HepG2 (cell line): ENCODE data around the gene SMAD3. TPM values are rescaled to one million over a fixed set of nuclear protein-coding genes. Genes with fewer than 3 reads are reported as not detected.

Experiments
- ATAC-seq: fragments of 200-7000 bp; cut with Tn5 transposase; 3 replicates; pipeline ENCODE4 v1.9.1; 2020; ENCODE audit warnings: mild to moderate bottlenecking, moderate library complexity
- BruUV-seq: library from RNA; stranded (reverse); fragments of 400-500 nt; replicated peaks from 2 replicates; lab custom pipeline; 2021; lab: Mats Ljungman, UMichigan
- CTCF ChIA-PET: fragments of 300-600 bp; formaldehyde crosslinking; extraction: SDS; loops from one replicate; lab custom pipeline; 2021; ENCODE audit warnings: low total read pairs, inconsistent platforms, low intra/inter-chr PET ratio; lab: Yijun Ruan, JAX
- POLR2A ChIA-PET: fragments of 350-600 bp; sonication (Branson Sonifier 250); formaldehyde crosslinking; loops from one replicate; lab custom pipeline; 2020; ENCODE audit warnings: antibody characterized with exemption, inconsistent platforms; lab: Yijun Ruan, JAX
- DNase-seq: peaks from one replicate; pipeline ENCODE4 v3.0.0-alpha.2; 2015; ENCODE audit warnings: low spot score
- FAIRE-seq: peaks from 3 replicates; lab custom pipeline; 2011; peaks lifted over from hg19 to GRCh38; lab: Jason Lieb, UNC
- H2AFZ ChIP-seq: one replicate; pipeline ENCODE4 v1.6.1; 2011; ENCODE audit warnings: low read length, inconsistent platforms
- H3K27ac ChIP-seq: fragments of 300-600 bp; 3 replicates; pipeline ENCODE4 v1.8.0; 2011; ENCODE audit warnings: mixed run types, mild to moderate bottlenecking, mixed read lengths, low read length, inconsistent platforms; ENCODE audit not compliant: insufficient read depth; ENCODE audit errors: extremely low read length
- H3K27me3 ChIP-seq, 2 experiments: fragments of 200-600 bp in 1 of 2; 2 replicates in 1 of 2; 3 replicates in 1 of 2; pipeline versions ENCODE4 v1.6.0 to v1.8.0; 2011; ENCODE audit warnings: low read length in 2 of 2, mild to moderate bottlenecking in 2 of 2, moderate library complexity in 2 of 2, inconsistent platforms in 1 of 2; ENCODE audit not compliant: insufficient read depth in 2 of 2, control insufficient read depth in 1 of 2
- H3K36me3 ChIP-seq, 2 experiments: fragments of 200-600 bp in 1 of 2; replicated peaks in 1 of 2; 2 replicates in 1 of 2; 3 replicates in 1 of 2; pipeline versions ENCODE4 v1.5.1 to v1.8.0; 2011; ENCODE audit warnings: low read length in 2 of 2, inconsistent platforms in 1 of 2; ENCODE audit not compliant: insufficient read depth in 2 of 2, control insufficient read depth in 1 of 2
- H3K4me1 ChIP-seq: 2 replicates; pipeline ENCODE4 v1.5.1; 2012; ENCODE audit warnings: low read length, inconsistent platforms; ENCODE audit not compliant: insufficient read depth
- H3K4me2 ChIP-seq: 2 replicates; pipeline ENCODE4 v1.6.0; 2011; ENCODE audit warnings: low read depth, low read length, inconsistent platforms
- H3K4me3 ChIP-seq, 3 experiments: fragments of 200-600 bp in 1 of 3; sonication (generic), shearing (Covaris generic) in 1 of 3; replicated peaks in 1 of 3; 2 replicates each; pipeline ENCODE4 v1.5.1; 2011 to 2016; ENCODE audit warnings: low read length in 3 of 3, inconsistent platforms in 2 of 3, low read depth in 2 of 3, mild to moderate bottlenecking in 2 of 3, control low read depth in 1 of 3, mixed read lengths in 1 of 3; ENCODE audit not compliant: insufficient read depth in 1 of 3
- H3K79me2 ChIP-seq: one replicate; pipeline ENCODE4 v1.6.1; 2011; ENCODE audit warnings: low read length, inconsistent platforms; ENCODE audit not compliant: insufficient read depth
- H3K9ac ChIP-seq: 2 replicates; pipeline ENCODE4 v1.6.0; 2011; ENCODE audit warnings: mild to moderate bottlenecking, low read depth, low read length, inconsistent platforms; ENCODE audit not compliant: insufficient read depth
- H3K9me3 ChIP-seq: 2 replicates; pipeline ENCODE4 v1.5.1; 2012; ENCODE audit warnings: mild to moderate bottlenecking, low read length
- H4K20me1 ChIP-seq: 2 replicates; pipeline ENCODE4 v1.6.0; 2011; ENCODE audit warnings: inconsistent platforms, mild to moderate bottlenecking, low read length, moderate library complexity; ENCODE audit not compliant: insufficient read depth
- ARNT2 ChIP-seq: sonication (generic); formaldehyde crosslinking; IDR thresholded peaks from 2 replicates; pipeline ENCODE4 v1.8.0; 2022; ENCODE audit warnings: mild to moderate bottlenecking, low read depth, missing genetic modification reagents, moderate library complexity
- ELF1 ChIP-seq: sonication (generic); formaldehyde crosslinking; IDR thresholded peaks from 2 replicates; pipeline ENCODE4 v1.4.0; 2020; ENCODE audit warnings: missing genetic modification reagents
- GTF2F1 ChIP-seq: fragments of 150-350 bp; IDR thresholded peaks from 2 replicates; pipeline ENCODE4 v1.6.1; 2014; ENCODE audit warnings: low read length
- GZF1 ChIP-seq: sonication (generic); formaldehyde crosslinking; IDR thresholded peaks from 2 replicates; pipeline ENCODE4 v1.5.1; 2020; ENCODE audit warnings: mild to moderate bottlenecking, missing genetic modification reagents
- HDAC2 ChIP-seq: sonication (generic); formaldehyde crosslinking; IDR thresholded peaks from 2 replicates; pipeline ENCODE4 v1.4.0; 2020; ENCODE audit warnings: missing genetic modification reagents
- KDM4B ChIP-seq: sonication (generic); formaldehyde crosslinking; IDR thresholded peaks from 2 replicates; pipeline ENCODE4 v1.4.0; 2020; ENCODE audit warnings: missing genetic modification reagents
- MIXL1 ChIP-seq: IDR thresholded peaks from 2 replicates; pipeline ENCODE4 v1.6.1; 2016
- PRPF4 ChIP-seq: fragments of 200-400 bp; formaldehyde crosslinking; IDR thresholded peaks from 2 replicates; pipeline ENCODE4 v1.6.1; 2016; ENCODE audit warnings: low read length, low read depth; ENCODE audit not compliant: poor library complexity, severe bottlenecking
- REL ChIP-seq: sonication (generic); formaldehyde crosslinking; conservative IDR thresholded peaks from 2 replicates; pipeline ENCODE4 v1.8.0; 2022; ENCODE audit warnings: mild to moderate bottlenecking, missing genetic modification reagents, moderate library complexity
- SRSF4 ChIP-seq: fragments of 200-400 bp; formaldehyde crosslinking; IDR thresholded peaks from one replicate; pipeline ENCODE4 v1.6.1; 2018; ENCODE audit warnings: mild to moderate bottlenecking, low read depth, low read length, moderate library complexity; ENCODE audit not compliant: poor library complexity, severe bottlenecking
- TGIF2 ChIP-seq: IDR thresholded peaks from 2 replicates; pipeline ENCODE4 v1.6.1; 2016; ENCODE audit warnings: control low read depth, missing compliant biosample characterization
- ZNF230 ChIP-seq: sonication (generic); formaldehyde crosslinking; IDR thresholded peaks from 2 replicates; pipeline ENCODE4 v1.4.0; 2020; ENCODE audit warnings: mild to moderate bottlenecking, missing genetic modification reagents
- ZNF292 ChIP-seq: sonication (generic); formaldehyde crosslinking; IDR thresholded peaks from 2 replicates; pipeline ENCODE4 v1.8.1; 2022; ENCODE audit warnings: mild to moderate bottlenecking, low read depth, missing genetic modification reagents, borderline replicate concordance
- ZNF3 ChIP-seq: IDR thresholded peaks from 2 replicates; pipeline ENCODE4 v1.7.0; 2017; ENCODE audit warnings: inconsistent platforms
- ZNF652 ChIP-seq: IDR thresholded peaks from 2 replicates; pipeline ENCODE4 v1.6.1; 2016; ENCODE audit warnings: low read depth, borderline replicate concordance
- WGBS: methylation state at CpG from one replicate; pipeline ENCODE4 v1.1.6; 2017; ENCODE audit warnings: low lambda C conversion rate; 5-methylcytosine and 5-hydroxymethylcytosine counted together
- in situ Hi-C: cut with HindIII; loops from 2 replicates; pipeline ENCODE4 v1.10.0; 2017; ENCODE audit warnings: low pct_unique_long_range_greater_than_20kb; ENCODE audit not compliant: extremely low pct_ligation_motif_present
- intact Hi-C: fragments of 100-400 bp; cut with micrococcal nuclease; formaldehyde crosslinking; loops from one replicate; pipeline ENCODE4 v1.10.0; 2022; ENCODE audit not compliant: unreplicated experiment
- polyA plus RNA-seq, 8 experiments: library from polyadenylated mRNA; depleted of rRNA in 3 of 8; stranded (reverse) in 7 of 8; unstranded in 1 of 8; fragments of >200 nt; fragmentation: Illumina TruSeq in 4 of 8; extraction: Trizol in 4 of 8; gene quantifications; 2 replicates each; pipeline versions ENCODE4 v1.2.1 to v1.2.3, GENCODE V29; 2011 to 2016; ENCODE audit warnings: low read depth in 4 of 8, missing spikeins in 1 of 8, mixed read lengths in 1 of 8; ENCODE audit not compliant: insufficient read depth in 1 of 8
- total RNA-seq, 5 experiments: library from RNA; depleted of rRNA; stranded (reverse); fragments of >200 nt; fragmentation: Illumina TruSeq; extraction: Trizol; gene quantifications; 2 replicates each; pipeline ENCODE4 v1.2.3, GENCODE V29; 2016; ENCODE audit warnings: low read depth in 1 of 5
- TF ChIP-seq, protein P1 (sequence below): sonication (generic); formaldehyde crosslinking; IDR thresholded peaks from 2 replicates; pipeline ENCODE4 v1.8.1; 2023; ENCODE audit warnings: missing genetic modification reagents, inconsistent platforms, borderline replicate concordance
- TF ChIP-seq, protein P2 (sequence below): sonication (generic); formaldehyde crosslinking; IDR thresholded peaks from 2 replicates; pipeline ENCODE4 v1.8.0; 2022; ENCODE audit warnings: mild to moderate bottlenecking, missing genetic modification reagents
- TF ChIP-seq, protein P3 (sequence below): IDR thresholded peaks from 2 replicates; pipeline ENCODE4 v1.4.0; 2020; ENCODE audit warnings: mild to moderate bottlenecking, missing genetic modification reagents
- TF ChIP-seq, protein P4 (sequence below): sonication (generic); formaldehyde crosslinking; IDR thresholded peaks from 2 replicates; pipeline ENCODE4 v1.5.1; 2020; ENCODE audit warnings: missing genetic modification reagents, mild to moderate bottlenecking, borderline replicate concordance

The SMAD3 gene
- total and polyA plus RNA-seq, 2 of the 13 experiments (the other 11 are each of a cell fraction or from before 2014, with no cell fraction given) = 8.6 to 56.3 TPM

DNA sequence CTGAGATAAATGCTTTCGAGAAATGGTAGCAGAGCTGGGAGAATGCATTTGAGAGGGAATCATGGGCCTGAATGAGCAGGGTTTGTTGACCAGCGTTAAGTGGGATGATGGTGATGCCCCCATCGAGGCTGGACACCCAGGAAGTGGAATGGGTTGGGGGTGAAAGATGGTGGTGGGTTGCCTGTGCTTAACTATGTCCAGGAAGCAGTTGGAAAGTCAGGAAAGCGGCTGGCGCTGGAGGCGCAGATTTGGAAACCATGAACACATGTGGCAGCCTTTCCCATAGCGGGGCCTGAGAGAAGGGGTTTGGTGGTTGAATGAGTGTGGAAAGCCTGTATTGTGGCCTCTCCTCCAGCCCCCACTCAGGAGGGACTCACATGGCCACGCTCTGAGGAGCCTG is 108.4 kb downstream of the SMAD3 start:
- Histone ChIP-seq H3K27ac (no peak overlapping the region), H3K4me3 (no peak overlapping the region), H4K20me1 (no peaks in the 10 kb centered on the region), H3K4me1 (no peaks in the 10 kb centered on the region), H3K36me3 (peaks cover 36 to 83% of the 10 kb centered on the region in 2 experiments), H3K4me2 (no peak overlapping the region), H3K9me3 (no peaks in the 10 kb centered on the region), H3K9ac (no peak overlapping the region), H3K27me3 (no peaks in the 10 kb centered on the region), H2AFZ (no peak overlapping the region), H3K79me2 (no peaks in the 10 kb centered on the region)
- BruUV-seq = no TSS peak
- TF ChIP-seq KDM4B (CRISPR knock-in tag) = no peak
- TF ChIP-seq MIXL1 = no peak
- no peak for TF ChIP-seq GTF2F1
- no peak for TF ChIP-seq SRSF4
- TF ChIP-seq ELF1 (CRISPR knock-in tag) = no peak
- TF ChIP-seq ZNF292 (CRISPR knock-in tag) = no peak
- no peak for TF ChIP-seq ZNF3 (CRISPR knock-in tag)
- no peak for TF ChIP-seq TGIF2 (CRISPR knock-in tag)
- TF ChIP-seq, protein P1, sequence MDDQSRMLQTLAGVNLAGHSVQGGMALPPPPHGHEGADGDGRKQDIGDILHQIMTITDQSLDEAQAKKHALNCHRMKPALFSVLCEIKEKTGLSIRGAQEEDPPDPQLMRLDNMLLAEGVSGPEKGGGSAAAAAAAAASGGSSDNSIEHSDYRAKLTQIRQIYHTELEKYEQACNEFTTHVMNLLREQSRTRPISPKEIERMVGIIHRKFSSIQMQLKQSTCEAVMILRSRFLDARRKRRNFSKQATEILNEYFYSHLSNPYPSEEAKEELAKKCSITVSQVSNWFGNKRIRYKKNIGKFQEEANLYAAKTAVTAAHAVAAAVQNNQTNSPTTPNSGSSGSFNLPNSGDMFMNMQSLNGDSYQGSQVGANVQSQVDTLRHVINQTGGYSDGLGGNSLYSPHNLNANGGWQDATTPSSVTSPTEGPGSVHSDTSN = no peak
- TF ChIP-seq, protein P2, sequence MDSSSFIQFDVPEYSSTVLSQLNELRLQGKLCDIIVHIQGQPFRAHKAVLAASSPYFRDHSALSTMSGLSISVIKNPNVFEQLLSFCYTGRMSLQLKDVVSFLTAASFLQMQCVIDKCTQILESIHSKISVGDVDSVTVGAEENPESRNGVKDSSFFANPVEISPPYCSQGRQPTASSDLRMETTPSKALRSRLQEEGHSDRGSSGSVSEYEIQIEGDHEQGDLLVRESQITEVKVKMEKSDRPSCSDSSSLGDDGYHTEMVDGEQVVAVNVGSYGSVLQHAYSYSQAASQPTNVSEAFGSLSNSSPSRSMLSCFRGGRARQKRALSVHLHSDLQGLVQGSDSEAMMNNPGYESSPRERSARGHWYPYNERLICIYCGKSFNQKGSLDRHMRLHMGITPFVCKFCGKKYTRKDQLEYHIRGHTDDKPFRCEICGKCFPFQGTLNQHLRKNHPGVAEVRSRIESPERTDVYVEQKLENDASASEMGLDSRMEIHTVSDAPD (CRISPR knock-in tag) = no peak
- TF ChIP-seq GZF1 (CRISPR knock-in tag) = no peak
- no peak for TF ChIP-seq PRPF4
- TF ChIP-seq ARNT2 = no peak
- TF ChIP-seq HDAC2 = no peak
- TF ChIP-seq ZNF230 = no peak
- TF ChIP-seq REL (CRISPR knock-in tag) = no peak
- TF ChIP-seq, protein P3, sequence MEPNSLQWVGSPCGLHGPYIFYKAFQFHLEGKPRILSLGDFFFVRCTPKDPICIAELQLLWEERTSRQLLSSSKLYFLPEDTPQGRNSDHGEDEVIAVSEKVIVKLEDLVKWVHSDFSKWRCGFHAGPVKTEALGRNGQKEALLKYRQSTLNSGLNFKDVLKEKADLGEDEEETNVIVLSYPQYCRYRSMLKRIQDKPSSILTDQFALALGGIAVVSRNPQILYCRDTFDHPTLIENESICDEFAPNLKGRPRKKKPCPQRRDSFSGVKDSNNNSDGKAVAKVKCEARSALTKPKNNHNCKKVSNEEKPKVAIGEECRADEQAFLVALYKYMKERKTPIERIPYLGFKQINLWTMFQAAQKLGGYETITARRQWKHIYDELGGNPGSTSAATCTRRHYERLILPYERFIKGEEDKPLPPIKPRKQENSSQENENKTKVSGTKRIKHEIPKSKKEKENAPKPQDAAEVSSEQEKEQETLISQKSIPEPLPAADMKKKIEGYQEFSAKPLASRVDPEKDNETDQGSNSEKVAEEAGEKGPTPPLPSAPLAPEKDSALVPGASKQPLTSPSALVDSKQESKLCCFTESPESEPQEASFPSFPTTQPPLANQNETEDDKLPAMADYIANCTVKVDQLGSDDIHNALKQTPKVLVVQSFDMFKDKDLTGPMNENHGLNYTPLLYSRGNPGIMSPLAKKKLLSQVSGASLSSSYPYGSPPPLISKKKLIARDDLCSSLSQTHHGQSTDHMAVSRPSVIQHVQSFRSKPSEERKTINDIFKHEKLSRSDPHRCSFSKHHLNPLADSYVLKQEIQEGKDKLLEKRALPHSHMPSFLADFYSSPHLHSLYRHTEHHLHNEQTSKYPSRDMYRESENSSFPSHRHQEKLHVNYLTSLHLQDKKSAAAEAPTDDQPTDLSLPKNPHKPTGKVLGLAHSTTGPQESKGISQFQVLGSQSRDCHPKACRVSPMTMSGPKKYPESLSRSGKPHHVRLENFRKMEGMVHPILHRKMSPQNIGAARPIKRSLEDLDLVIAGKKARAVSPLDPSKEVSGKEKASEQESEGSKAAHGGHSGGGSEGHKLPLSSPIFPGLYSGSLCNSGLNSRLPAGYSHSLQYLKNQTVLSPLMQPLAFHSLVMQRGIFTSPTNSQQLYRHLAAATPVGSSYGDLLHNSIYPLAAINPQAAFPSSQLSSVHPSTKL (CRISPR knock-in tag) = no peak
- TF ChIP-seq, protein P4, sequence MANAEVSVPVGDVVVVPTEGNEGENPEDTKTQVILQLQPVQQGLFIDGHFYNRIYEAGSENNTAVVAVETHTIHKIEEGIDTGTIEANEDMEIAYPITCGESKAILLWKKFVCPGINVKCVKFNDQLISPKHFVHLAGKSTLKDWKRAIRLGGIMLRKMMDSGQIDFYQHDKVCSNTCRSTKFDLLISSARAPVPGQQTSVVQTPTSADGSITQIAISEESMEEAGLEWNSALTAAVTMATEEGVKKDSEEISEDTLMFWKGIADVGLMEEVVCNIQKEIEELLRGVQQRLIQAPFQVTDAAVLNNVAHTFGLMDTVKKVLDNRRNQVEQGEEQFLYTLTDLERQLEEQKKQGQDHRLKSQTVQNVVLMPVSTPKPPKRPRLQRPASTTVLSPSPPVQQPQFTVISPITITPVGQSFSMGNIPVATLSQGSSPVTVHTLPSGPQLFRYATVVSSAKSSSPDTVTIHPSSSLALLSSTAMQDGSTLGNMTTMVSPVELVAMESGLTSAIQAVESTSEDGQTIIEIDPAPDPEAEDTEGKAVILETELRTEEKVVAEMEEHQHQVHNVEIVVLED = no peak
- no peak for TF ChIP-seq ZNF652
- intact Hi-C loops (no loop called here), in situ Hi-C loops (no loop called here)
- FAIRE-seq = no peak
- ChIA-PET POLR2A (no interaction called here), CTCF (no interaction called here)
- WGBS = over 99% methylated on average over 7 of the region's 8 CpGs
- ATAC-seq = no peak
- DNase-seq = no peak
